NCI-H2196 treated with DMSO at 0.1 percent for 48 hours (cell line): ENCODE data around the gene DIAPH3.

Source experiments
- DNase-seq: peaks from one replicate; lab custom pipeline; 2025; ENCODE audit not compliant: unreplicated experiment; lab: John Stamatoyannopoulos, UW

DIAPH3 gene

GRCh38 chr13:59793107-59793506, 370.6 kb downstream of the DIAPH3 start:
- DNase-seq: no peak

- DNase-seq: no peak
Observed at GRCh38 chr13:59790626-59791025, 373.1 kb downstream of the DIAPH3 start.

GRCh38 chr13:59789558-59789957, 374.2 kb downstream of the DIAPH3 start:
- DNase-seq: no peak

GRCh38 chr13:59787679-59788078, 376.0 kb downstream of the DIAPH3 start:
- DNase-seq: no peak

- no peak for DNase-seq
Observed at GRCh38 chr13:59782696-59783095, 381.0 kb downstream of the DIAPH3 start.

GRCh38 chr13:59780058-59780457, 383.7 kb downstream of the DIAPH3 start:
- DNase-seq: no peak

GRCh38 chr13:59776924-59777690, 386.6 kb downstream of the DIAPH3 start:
- DNase-seq: no peak

- no peak for DNase-seq
Observed at GRCh38 chr13:59774491-59774971, 389.2 kb downstream of the DIAPH3 start.

- no peak for DNase-seq
Observed at GRCh38 chr13:59771272-59771671, 392.5 kb downstream of the DIAPH3 start.

GRCh38 chr13:59770451-59770850, 393.3 kb downstream of the DIAPH3 start:
- no peak for DNase-seq

- no peak for DNase-seq
Observed at GRCh38 chr13:59766236-59766635, 397.5 kb downstream of the DIAPH3 start.

GRCh38 chr13:59755632-59756290, 408.0 kb downstream of the DIAPH3 start:
- DNase-seq: no peak

- no peak for DNase-seq
Observed at GRCh38 chr13:59754411-59754810, 409.3 kb downstream of the DIAPH3 start.

- DNase-seq: no peak
Observed at GRCh38 chr13:59750860-59751259, 412.9 kb downstream of the DIAPH3 start.

- no peak for DNase-seq
Observed at GRCh38 chr13:59748046-59748445, 415.7 kb downstream of the DIAPH3 start.

GRCh38 chr13:59747529-59747928, 416.2 kb downstream of the DIAPH3 start:
- no peak for DNase-seq

GRCh38 chr13:59746291-59746962, 417.3 kb downstream of the DIAPH3 start:
- DNase-seq: no peak

- no peak for DNase-seq
Observed at GRCh38 chr13:59745392-59745788, 418.3 kb downstream of the DIAPH3 start.

GRCh38 chr13:59744747-59745391, 418.9 kb downstream of the DIAPH3 start:
- no peak for DNase-seq

GRCh38 chr13:59743195-59743594, 420.5 kb downstream of the DIAPH3 start:
- no peak for DNase-seq

- no peak for DNase-seq
Observed at GRCh38 chr13:59742467-59742866, 421.3 kb downstream of the DIAPH3 start.
